ENCODE results near the gene MYZAP. TPM values are rescaled to one million over a fixed set of nuclear protein-coding genes. Genes with fewer than 3 reads are reported as not detected.

MYZAP gene
- polyA plus RNA-seq, 1 experiment = not detected

GRCh38 chr15:57586661-57587424, 4.9 kb upstream of the MYZAP start:
- H3K4me3 ChIP-seq (ENCODE audit: low read depth, low read length) = no peak overlapping the region
- DNase-seq (ENCODE audit: low read depth, low spot score) = no peak
- TF ChIP-seq, protein P1, sequence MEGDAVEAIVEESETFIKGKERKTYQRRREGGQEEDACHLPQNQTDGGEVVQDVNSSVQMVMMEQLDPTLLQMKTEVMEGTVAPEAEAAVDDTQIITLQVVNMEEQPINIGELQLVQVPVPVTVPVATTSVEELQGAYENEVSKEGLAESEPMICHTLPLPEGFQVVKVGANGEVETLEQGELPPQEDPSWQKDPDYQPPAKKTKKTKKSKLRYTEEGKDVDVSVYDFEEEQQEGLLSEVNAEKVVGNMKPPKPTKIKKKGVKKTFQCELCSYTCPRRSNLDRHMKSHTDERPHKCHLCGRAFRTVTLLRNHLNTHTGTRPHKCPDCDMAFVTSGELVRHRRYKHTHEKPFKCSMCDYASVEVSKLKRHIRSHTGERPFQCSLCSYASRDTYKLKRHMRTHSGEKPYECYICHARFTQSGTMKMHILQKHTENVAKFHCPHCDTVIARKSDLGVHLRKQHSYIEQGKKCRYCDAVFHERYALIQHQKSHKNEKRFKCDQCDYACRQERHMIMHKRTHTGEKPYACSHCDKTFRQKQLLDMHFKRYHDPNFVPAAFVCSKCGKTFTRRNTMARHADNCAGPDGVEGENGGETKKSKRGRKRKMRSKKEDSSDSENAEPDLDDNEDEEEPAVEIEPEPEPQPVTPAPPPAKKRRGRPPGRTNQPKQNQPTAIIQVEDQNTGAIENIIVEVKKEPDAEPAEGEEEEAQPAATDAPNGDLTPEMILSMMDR (IDR thresholded peaks at IDR 0.05; ENCODE audit: low read depth, low read length) = no peak
- peaks cover 25% of the 10 kb centered on the region for H3K27me3 ChIP-seq (ENCODE audit: control insufficient read depth, insufficient read depth, low read length)
- H3K27ac ChIP-seq (ENCODE audit: low read depth, low read length) = no peak overlapping the region
- ChIA-PET CTCF (interaction anchor here (1.1 kb wide), 1 partner anchor 27 kb away, joined by 5 read pairs; no protein-coding TSS in a partner anchor), POLR2A (no interaction called here)
- H3K9me3 ChIP-seq (ENCODE audit: control insufficient read depth, insufficient read depth, low read length) = peaks cover 9% of the 10 kb centered on the region; the same call in 1 of the 2 replicates

GRCh38 chr15:57589281-57589680, 2.4 kb upstream of the MYZAP start:
- CTCF ChIA-PET = no interaction called here
- TF ChIP-seq, protein P1 (IDR thresholded peaks at IDR 0.05; ENCODE audit: low read depth, low read length) = no peak
- no peak overlapping the region for H3K27ac ChIP-seq (ENCODE audit: low read depth, low read length)
- H3K27me3 ChIP-seq (ENCODE audit: control insufficient read depth, insufficient read depth, low read length) = peaks cover 37% of the 10 kb centered on the region
- POLR2A ChIA-PET = no interaction called here
- H3K9me3 ChIP-seq (ENCODE audit: control insufficient read depth, insufficient read depth, low read length) = no peaks in the 10 kb centered on the region
- DNase-seq (ENCODE audit: low read depth, low spot score) = no peak
- H3K4me3 ChIP-seq (ENCODE audit: low read depth, low read length) = no peak overlapping the region

DNA sequence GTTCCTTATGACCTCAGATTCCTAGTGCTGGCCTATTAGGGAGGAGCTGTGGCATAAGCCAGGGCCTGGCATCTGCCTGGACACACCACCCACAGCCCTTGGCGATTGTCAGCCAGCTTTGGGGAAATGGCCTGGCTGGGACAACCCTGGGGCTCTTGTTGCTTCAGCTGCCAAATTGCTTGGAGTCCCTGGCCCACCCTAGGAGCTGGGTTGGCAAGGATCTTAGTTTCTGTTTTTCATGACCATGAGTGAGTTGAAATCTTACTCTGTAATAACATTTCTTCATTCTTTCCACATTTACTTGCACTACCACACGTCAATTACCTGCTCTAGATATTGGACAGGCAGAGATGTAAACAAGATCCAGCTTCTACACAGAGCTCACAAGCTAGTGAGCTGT, 1.9 kb upstream of the MYZAP start:
- ChIA-PET POLR2A (no interaction called here), CTCF (no interaction called here)
- Histone ChIP-seq H3K4me3 (ENCODE audit: low read depth, low read length) (no peak overlapping the region), H3K9me3 (ENCODE audit: control insufficient read depth, insufficient read depth, low read length) (no peaks in the 10 kb centered on the region), H3K27me3 (ENCODE audit: control insufficient read depth, insufficient read depth, low read length) (peaks cover 37% of the 10 kb centered on the region), H3K27ac (ENCODE audit: low read depth, low read length) (no peak overlapping the region)
- TF ChIP-seq, protein P1 (IDR thresholded peaks at IDR 0.05; ENCODE audit: low read depth, low read length) = no peak
- DNase-seq (ENCODE audit: low read depth, low spot score) = no peak

DNA sequence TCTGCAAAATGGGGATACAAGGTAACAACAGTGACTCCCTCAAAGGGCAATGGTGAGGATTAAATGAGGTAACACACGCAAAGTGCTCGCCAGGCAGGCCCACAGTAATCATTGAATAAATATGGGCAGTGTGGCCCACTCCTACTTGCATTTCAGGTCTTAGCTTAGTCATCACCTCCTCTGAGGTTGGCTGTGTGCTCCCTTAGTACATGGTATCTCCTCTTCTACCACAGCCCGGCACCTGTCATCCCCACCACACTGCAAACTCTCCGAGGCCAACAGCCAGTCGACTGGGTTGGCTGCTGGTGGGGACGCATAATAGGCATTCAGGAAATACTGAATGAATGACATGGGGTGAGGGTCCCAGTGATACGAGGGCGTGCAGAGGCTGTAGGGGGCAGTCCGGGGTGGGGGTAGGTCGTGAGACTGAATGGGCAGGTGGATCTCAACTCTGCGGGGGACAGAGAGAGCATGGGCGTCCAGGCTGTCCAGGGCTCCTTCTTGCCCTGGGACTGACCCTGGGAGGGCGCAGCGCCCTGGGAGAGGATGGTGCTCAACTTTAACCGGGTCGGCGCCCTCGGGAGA, 375 bp upstream of the MYZAP start:
- peak overlapping the region; percentile 32 for H3K4me3 ChIP-seq (ENCODE audit: low read depth, low read length)
- no peak for DNase-seq (ENCODE audit: low read depth, low spot score)
- ChIA-PET CTCF (no interaction called here), POLR2A (no interaction called here)
- TF ChIP-seq, protein P1 (IDR thresholded peaks at IDR 0.05; ENCODE audit: low read depth, low read length) = no peak
- no peaks in the 10 kb centered on the region for H3K9me3 ChIP-seq (ENCODE audit: control insufficient read depth, insufficient read depth, low read length)
- no peak overlapping the region for H3K27ac ChIP-seq (ENCODE audit: low read depth, low read length)
- H3K27me3 ChIP-seq (ENCODE audit: control insufficient read depth, insufficient read depth, low read length) = peaks cover 39% of the 10 kb centered on the region

- no peak overlapping the region for H3K4me3 ChIP-seq (ENCODE audit: low read depth, low read length)
- POLR2A ChIA-PET = interaction anchor here (0.6 kb wide), 1 partner anchor 8 kb away, joined by 6 read pairs; no protein-coding TSS in a partner anchor
- no peaks in the 10 kb centered on the region for H3K9me3 ChIP-seq (ENCODE audit: control insufficient read depth, insufficient read depth, low read length)
- DNase-seq (ENCODE audit: low read depth, low spot score) = no peak
- H3K27me3 ChIP-seq (ENCODE audit: control insufficient read depth, insufficient read depth, low read length) = peaks cover 39% of the 10 kb centered on the region
- TF ChIP-seq, protein P1 (IDR thresholded peaks at IDR 0.05; ENCODE audit: low read depth, low read length) = no peak
- CTCF ChIA-PET = interaction anchor here (0.5 to 0.6 kb wide), 2 partner anchors 49 to 661 kb away, joined by 3 to 4 read pairs; no protein-coding TSS in a partner anchor
- H3K27ac ChIP-seq (ENCODE audit: low read depth, low read length) = no peak overlapping the region
These were observed 722 bp downstream of the MYZAP start for GRCh38 chr15:57592426-57592825.

Measured in AG04450 (cell line).